Measurements from ENCODE around the gene MAML3. TPM values are rescaled to one million over a fixed set of nuclear protein-coding genes. Genes with fewer than 3 reads are reported as not detected.

MAML3 gene
- total and polyA plus RNA-seq, 2 of the 13 experiments (the other 11 are each of a cell fraction or from before 2014, with no cell fraction given) = 0.05 to 0.13 TPM

- TF ChIP-seq MYPOP (CRISPR knock-in tag; IDR thresholded peaks at IDR 0.05) = no peak
These were observed 181.0 kb downstream of the MAML3 start (continued) for GRCh38 chr4:139973015-139973414.

- in situ Hi-C loops (cut with HindIII; ENCODE audit: extremely low pct_ligation_motif_present, low pct_unique_long_range_greater_than_20kb) = no loop called here
- POLR2A ChIA-PET = no interaction called here
- no peak for FAIRE-seq
These were observed 181.7 kb downstream of the MAML3 start for GRCh38 chr4:139972305-139972704.

More at GRCh38 chr4:139972305-139972704, 181.7 kb downstream of the MAML3 start:
- Histone ChIP-seq H3K4me3 (replicated peaks in 1 of 3; ENCODE audit: insufficient read depth in 1 of 3, low read depth in 2 of 3, low read length in 3 of 3) (no peak overlapping the region), H3K9me3 (ENCODE audit: low read length) (no peaks in the 10 kb centered on the region), H4K20me1 (ENCODE audit: insufficient read depth, low read length) (no peaks in the 10 kb centered on the region), H3K4me1 (ENCODE audit: insufficient read depth, low read length) (no peaks in the 10 kb centered on the region), H3K4me2 (ENCODE audit: low read depth, low read length) (no peak overlapping the region), H3K27me3 (ENCODE audit: control insufficient read depth in 1 of 2, insufficient read depth in 2 of 2, low read length in 2 of 2) (peaks cover 0 to 3% of the 10 kb centered on the region in 2 experiments; a peak in 2 of 5 replicates), H2AFZ (ENCODE audit: low read length) (no peak overlapping the region), H3K36me3 (replicated peaks in 1 of 2; ENCODE audit: control insufficient read depth in 1 of 2, insufficient read depth in 2 of 2, low read length in 2 of 2) (no peaks in the 10 kb centered on the region), H3K9ac (ENCODE audit: insufficient read depth, low read depth, low read length) (no peak overlapping the region), H3K27ac (ENCODE audit: extremely low read length, insufficient read depth, low read length) (no peak overlapping the region), H3K79me2 (ENCODE audit: insufficient read depth, low read length) (no peaks in the 10 kb centered on the region)
- CTCF ChIA-PET (ENCODE audit: low intra/inter-chr PET ratio, low total read pairs) = no interaction called here
- TF ChIP-seq HMGA1 (CRISPR knock-in tag; conservative IDR thresholded peaks at IDR 0.05) (no peak), ZNF274 (CRISPR knock-in tag; IDR thresholded peaks at IDR 0.05) (no peak), FOXA3 (CRISPR knock-in tag; IDR thresholded peaks at IDR 0.05) (no peak), ZNF746 (CRISPR knock-in tag; IDR thresholded peaks at IDR 0.05) (no peak), ZNF609 (CRISPR knock-in tag; IDR thresholded peaks at IDR 0.05; ENCODE audit: borderline replicate concordance) (no peak), PCBP2 (optimal IDR thresholded peaks at IDR 0.05; ENCODE audit: low read depth, low read length, poor library complexity, severe bottlenecking) (no peak)
- TF ChIP-seq, protein P1, sequence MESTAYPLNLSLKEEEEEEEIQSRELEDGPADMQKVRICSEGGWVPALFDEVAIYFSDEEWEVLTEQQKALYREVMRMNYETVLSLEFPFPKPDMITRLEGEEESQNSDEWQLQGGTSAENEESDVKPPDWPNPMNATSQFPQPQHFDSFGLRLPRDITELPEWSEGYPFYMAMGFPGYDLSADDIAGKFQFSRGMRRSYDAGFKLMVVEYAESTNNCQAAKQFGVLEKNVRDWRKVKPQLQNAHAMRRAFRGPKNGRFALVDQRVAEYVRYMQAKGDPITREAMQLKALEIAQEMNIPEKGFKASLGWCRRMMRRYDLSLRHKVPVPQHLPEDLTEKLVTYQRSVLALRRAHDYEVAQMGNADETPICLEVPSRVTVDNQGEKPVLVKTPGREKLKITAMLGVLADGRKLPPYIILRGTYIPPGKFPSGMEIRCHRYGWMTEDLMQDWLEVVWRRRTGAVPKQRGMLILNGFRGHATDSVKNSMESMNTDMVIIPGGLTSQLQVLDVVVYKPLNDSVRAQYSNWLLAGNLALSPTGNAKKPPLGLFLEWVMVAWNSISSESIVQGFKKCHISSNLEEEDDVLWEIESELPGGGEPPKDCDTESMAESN (CRISPR knock-in tag; conservative IDR thresholded peaks at IDR 0.05) = no peak
- TF ChIP-seq, protein P2, sequence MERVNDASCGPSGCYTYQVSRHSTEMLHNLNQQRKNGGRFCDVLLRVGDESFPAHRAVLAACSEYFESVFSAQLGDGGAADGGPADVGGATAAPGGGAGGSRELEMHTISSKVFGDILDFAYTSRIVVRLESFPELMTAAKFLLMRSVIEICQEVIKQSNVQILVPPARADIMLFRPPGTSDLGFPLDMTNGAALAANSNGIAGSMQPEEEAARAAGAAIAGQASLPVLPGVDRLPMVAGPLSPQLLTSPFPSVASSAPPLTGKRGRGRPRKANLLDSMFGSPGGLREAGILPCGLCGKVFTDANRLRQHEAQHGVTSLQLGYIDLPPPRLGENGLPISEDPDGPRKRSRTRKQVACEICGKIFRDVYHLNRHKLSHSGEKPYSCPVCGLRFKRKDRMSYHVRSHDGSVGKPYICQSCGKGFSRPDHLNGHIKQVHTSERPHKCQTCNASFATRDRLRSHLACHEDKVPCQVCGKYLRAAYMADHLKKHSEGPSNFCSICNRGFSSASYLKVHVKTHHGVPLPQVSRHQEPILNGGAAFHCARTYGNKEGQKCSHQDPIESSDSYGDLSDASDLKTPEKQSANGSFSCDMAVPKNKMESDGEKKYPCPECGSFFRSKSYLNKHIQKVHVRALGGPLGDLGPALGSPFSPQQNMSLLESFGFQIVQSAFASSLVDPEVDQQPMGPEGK (CRISPR knock-in tag; IDR thresholded peaks at IDR 0.05) = no peak
- TF ChIP-seq, protein P3, sequence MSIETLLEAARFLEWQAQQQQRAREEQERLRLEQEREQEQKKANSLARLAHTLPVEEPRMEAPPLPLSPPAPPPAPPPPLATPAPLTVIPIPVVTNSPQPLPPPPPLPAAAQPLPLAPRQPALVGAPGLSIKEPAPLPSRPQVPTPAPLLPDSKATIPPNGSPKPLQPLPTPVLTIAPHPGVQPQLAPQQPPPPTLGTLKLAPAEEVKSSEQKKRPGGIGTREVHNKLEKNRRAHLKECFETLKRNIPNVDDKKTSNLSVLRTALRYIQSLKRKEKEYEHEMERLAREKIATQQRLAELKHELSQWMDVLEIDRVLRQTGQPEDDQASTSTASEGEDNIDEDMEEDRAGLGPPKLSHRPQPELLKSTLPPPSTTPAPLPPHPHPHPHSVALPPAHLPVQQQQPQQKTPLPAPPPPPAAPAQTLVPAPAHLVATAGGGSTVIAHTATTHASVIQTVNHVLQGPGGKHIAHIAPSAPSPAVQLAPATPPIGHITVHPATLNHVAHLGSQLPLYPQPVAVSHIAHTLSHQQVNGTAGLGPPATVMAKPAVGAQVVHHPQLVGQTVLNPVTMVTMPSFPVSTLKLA (IDR thresholded peaks at IDR 0.05) = no peak
- ATAC-seq (no peak), DNase-seq (ENCODE audit: low spot score) (no peak)
- no TSS peak for BruUV-seq (replicated peaks)
- intact Hi-C loops (cut with micrococcal nuclease; ENCODE audit: unreplicated experiment) = no loop called here

All from HepG2 (cell line).